Subcutaneous adipose tissue (tissue), 4 donors: ENCODE results near the gene FOXD1. TPM values are rescaled to one million over a fixed set of nuclear protein-coding genes. Genes with fewer than 3 reads are reported as not detected.

Source experiments
- total RNA-seq, 4 donors: library from RNA; depleted of rRNA; stranded (reverse); fragments of >200 nt; gene quantifications; one replicate each; pipeline ENCODE4 v1.1.0, GENCODE V29; 2016
- TF ChIP-seq, protein P1 (sequence below): fragments of 450-650 bp; IDR thresholded peaks from one replicate; pipeline ENCODE4 v1.5.1; 2016; ENCODE audit warnings: low read depth, mild to moderate bottlenecking, control low read depth, antibody characterized with exemption, moderate library complexity

FOXD1 gene
- total RNA-seq = under 1 TPM in 1 of 4 donors, not detected in 3; 0.22 TPM

DNA sequence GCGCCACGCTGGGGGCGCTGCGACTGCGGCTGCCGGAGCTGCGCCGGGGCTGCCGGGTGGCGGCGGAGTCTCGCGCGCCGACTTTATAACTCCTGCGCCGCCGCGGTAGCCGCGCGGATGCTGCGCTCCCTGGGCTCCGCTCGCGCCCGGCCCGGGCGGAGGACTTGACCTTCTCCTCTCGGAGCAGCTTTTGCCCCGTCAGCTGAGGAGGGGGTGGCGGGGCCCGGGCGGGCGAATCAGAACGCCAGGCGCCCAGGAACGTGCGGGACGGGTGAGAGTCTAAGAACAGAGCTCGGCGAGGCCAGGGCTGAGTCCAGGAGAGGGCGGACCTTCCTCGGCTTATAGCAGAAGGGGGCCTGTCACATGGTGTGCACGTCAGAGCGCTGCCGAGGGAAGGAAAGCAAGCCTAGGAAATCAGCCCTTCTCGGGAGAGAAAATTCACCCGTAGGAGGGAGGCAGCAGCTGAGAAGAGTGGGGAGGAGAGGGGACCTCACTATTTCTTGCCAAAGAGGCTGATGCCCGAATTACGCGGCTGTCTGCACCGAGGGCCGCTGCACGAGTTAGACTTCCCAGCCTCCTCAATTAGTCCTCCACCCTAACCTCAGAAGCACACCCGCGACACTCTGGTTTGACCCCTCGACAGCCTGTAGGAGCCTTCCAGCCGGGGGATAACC lies at the start of gene FOXD1:
FOXD1 (minus strand) TSS at position 315 of the 674 bp plus-strand sequence. CDS start 415 bp downstream, outside the sequence.
- TF ChIP-seq, protein P1, sequence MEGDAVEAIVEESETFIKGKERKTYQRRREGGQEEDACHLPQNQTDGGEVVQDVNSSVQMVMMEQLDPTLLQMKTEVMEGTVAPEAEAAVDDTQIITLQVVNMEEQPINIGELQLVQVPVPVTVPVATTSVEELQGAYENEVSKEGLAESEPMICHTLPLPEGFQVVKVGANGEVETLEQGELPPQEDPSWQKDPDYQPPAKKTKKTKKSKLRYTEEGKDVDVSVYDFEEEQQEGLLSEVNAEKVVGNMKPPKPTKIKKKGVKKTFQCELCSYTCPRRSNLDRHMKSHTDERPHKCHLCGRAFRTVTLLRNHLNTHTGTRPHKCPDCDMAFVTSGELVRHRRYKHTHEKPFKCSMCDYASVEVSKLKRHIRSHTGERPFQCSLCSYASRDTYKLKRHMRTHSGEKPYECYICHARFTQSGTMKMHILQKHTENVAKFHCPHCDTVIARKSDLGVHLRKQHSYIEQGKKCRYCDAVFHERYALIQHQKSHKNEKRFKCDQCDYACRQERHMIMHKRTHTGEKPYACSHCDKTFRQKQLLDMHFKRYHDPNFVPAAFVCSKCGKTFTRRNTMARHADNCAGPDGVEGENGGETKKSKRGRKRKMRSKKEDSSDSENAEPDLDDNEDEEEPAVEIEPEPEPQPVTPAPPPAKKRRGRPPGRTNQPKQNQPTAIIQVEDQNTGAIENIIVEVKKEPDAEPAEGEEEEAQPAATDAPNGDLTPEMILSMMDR = no peak

GRCh38 chr5:73497497-73498056 lies 49.0 kb upstream of the FOXD1 start:
- TF ChIP-seq, protein P1 = no peak

GRCh38 chr5:73496984-73497457 lies 48.4 kb upstream of the FOXD1 start:
- TF ChIP-seq, protein P1 = no peak

GRCh38 chr5:73495772-73496335 lies 47.3 kb upstream of the FOXD1 start:
- TF ChIP-seq, protein P1 = no peak

DNA sequence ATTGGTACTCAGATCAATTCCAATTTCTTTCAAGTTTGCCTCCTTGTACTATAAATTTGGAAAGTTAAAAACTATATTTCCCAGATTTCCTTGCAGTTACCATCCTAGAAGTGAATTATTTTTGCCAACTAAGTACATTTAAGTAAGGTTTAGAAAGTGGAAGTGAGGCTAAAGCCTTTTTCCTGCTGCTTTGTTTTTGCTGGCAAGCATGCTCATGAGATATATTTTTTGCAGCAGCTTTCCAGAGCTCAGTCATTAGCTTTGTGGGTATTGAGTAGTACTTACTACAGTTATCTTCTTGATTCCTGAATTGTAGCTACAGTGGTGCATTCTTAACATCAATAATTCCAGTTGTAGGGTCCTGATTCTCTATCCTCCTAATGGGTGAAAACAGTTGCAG lies 46.1 kb upstream of the FOXD1 start:
- TF ChIP-seq, protein P1 = no peak

DNA sequence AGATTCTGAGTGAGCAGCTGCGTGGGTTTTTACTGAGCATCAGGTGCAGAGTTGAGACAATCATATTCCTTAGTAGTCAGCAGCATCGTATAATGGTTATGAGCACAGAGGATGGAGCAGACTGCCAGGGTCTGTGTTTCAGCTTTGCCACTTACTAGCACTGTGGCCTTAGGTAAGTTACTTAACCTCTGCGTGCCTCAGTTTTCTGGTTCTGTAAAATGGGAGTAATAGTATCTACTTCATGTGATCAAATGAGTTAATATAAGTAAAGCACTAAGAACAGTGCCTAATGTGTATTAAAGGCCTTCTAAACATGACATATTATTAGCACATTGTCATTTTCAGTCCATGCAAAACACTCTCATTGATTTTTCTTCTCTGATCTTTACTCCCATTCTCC lies 44.8 kb upstream of the FOXD1 start:
- TF ChIP-seq, protein P1 = no peak

DNA sequence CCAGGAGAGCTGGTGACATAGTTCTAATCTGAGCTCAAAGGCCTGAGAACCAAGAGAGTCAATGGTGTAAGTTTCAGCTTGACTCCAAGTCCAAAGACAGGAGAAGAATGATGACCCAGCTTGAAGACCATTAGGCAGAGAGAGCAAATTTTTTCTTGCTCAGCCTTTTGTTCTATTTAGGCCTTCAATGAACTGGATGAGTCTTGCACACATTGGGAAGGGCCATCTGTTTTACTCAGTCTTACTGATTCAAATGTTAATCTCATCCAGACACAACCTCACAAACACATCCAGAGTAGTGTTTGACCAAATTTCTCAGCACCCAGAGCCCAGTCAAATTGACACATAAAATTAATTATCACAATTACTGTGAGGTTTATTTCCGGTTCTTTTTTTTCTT lies 42.6 kb upstream of the FOXD1 start:
- TF ChIP-seq, protein P1 = no peak
